Activated CD8-positive, alpha-beta memory T cell treated with anti-CD3 and anti-CD28 coated beads for 24 hours (primary cell): ENCODE results near the gene DCHS2.

Experiments used
- DNase-seq: peaks from one replicate; pipeline ENCODE4 v3.0.0-alpha.2; 2020

The DCHS2 gene

DNA sequence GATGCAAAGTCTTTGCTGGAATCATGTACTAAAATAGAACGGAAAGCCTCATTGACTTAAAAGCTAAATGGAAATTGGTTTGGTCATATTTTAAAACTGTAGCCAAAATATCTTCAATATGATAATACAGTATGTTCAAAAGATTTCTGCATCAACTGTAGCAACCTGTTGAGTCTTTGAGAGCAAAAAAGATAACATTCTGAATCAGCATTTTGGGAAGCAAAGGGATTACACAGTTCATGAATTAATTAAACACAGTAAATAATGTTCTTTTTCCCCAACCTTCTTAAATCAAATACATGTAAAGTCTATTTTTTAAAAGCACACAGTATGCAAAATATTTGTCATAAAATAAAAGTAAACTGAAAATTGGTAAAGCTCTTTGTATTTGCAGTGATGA, 50.5 kb downstream of the DCHS2 start:
- DNase-seq, result no peak

DNA sequence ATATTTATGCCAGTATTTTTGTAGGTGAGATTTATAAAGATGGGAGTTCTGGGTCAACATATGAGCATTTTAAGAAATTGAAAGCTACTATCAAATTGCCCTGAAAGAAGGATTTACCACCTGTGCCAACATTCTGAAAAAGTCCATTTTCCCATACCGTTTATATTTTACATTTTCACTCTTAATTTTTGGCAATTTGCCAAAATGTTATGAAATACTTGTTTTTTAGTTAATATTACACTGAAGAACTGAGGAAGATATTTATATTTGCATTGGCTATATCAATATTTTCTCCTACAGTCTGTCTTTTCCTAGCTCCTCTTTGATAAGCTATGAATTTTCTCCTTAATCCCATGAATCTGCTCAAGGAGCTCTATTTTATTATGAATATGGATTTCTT, 52.4 kb downstream of the DCHS2 start:
- DNase-seq, result no peak

DNA sequence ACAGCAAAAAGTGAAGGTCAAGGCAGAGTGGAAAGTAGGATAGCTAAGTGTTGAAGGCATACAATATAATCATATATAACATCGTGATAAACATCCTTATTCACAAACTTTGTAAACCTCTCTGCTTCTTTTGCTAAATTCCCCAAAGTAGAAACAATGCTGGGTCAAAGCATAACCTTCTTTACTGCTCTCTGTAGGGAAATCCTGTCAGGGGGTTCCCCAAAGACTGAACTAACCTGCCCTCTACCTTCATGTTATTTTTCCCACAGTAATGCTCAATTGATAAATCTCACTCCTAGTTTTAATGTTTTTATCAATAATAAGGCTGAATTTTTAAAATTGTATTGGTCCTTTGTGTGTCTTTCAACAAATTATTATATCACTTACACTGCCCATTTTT, 55.7 kb downstream of the DCHS2 start:
- DNase-seq, result no peak

DNA sequence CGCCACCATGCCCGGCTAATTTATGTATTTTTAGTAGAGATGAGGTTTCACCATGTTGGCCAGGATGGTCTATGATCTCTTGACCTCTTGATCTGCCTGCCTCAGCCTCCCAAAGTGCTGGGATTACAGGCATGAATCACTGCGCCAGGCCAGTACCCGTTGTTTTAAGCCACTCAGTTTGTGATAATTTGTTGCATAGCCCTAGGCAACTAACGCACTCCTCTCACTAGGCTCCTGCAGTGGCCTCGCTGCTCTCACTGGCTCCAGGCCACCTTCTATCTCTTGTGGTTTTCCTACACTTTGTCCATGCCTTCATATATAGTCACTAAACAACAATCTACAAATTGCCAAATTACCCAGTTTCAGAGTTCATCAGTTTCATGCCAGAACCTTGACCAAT, 58.1 kb downstream of the DCHS2 start:
- DNase-seq, result no peak

DNA sequence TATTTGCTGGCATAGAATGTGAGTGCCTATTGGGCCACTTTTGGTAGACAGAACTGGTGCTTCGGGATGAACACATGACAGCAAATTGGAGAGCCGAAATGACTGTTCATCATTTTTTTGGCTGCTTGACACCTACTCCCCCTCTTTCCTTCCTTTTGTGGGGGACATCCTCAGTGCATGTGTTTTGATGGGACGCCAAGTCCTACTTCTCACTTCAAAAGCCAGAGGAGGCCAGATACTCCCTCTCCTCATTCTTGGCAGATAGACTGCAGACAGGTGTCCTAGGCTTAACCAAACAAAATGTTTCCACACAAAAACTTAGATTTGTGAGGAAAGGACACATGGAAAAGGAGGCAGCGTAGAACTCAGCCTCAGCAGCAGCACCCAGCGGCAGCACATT, 62.4 kb downstream of the DCHS2 start:
- no peak for DNase-seq

DNA sequence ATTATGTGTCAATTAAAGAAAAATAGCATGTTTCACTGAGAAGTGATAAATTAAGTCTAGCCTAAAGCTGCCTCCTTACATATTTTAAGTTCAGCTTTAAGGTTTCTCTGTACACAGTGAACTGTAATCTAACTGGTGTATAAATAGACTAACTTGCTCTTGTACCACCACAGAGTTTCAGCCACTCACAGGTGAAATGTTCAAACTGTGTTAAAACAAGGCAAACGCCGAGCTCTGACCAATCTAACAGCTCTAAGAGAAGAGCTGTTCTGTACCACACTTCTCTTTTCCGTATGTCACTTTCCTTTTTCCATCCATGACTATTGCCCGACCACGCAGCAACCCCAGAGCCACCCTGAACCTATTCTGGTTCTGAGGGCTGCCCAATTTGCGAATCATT, 64.5 kb downstream of the DCHS2 start:
- DNase-seq, result no peak

DNA sequence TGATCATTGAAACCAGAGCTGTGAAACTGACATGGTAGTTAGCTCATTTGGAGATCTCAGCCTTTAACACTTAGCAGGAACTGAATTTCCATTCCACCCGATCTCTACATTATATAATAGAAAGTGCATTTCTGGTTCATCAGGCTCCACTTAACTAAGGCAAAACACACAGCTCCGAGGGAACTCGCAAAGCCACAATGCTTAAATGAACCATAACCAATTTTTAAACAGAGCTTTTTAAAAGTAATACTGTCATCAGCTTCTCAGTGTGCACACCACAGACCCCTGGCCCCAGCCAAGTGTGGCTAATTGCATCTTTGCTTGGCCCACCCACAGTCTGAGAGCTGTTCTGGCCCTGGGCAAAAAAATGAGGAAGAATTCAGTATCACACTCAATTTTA, 66.1 kb downstream of the DCHS2 start:
- DNase-seq, result no peak

DNA sequence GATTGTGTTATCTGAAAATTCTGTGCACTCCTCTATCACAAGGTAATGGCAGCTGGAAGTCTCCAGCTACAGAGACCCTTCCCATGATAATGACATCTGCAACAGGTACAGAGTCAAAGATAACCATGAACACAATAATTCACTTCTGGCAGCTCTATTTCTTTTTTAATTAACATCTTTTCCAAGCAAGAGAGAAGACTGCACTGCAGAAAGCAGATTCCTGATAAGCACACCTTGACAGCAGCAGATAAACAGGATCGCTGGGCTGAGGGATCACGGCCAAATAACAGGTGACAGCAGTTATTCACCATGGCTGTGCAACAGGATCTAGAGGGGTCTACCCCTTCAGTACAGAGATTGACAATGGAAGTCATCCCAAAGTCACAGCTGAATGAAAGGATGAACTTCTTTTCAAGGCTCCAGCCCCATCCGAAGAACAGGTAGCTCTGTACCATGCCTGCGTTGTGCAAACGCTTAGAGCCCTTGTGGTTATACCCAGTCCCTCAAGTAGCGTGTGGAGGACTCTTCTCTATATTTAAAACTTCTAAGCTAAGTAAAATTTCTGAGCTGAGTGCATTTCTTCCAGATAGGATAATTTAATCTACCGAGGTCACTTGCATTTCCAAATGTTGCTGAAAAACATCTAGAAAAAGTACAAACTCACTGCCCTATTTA, 66.7 kb downstream of the DCHS2 start:
- DNase-seq, result no peak

DNA sequence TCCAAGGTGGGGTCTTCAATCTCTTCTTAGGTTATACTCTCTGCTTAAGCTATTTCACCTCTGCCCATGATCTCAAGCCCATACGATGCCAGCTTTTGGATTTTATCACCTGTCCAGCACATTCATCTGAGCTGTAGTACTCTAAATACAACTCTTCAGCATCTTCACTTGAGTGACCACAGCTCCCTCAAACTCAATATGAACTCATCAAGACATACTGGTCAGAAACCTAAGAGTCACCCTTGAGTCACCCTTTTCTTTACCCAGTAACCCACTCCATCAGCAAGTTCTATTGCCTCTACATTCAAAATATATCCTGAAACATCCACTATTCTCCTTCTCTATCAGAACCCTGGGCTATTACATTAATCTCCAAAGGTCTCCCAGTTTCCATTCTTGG, 69.4 kb downstream of the DCHS2 start:
- DNase-seq, result no peak

DNA sequence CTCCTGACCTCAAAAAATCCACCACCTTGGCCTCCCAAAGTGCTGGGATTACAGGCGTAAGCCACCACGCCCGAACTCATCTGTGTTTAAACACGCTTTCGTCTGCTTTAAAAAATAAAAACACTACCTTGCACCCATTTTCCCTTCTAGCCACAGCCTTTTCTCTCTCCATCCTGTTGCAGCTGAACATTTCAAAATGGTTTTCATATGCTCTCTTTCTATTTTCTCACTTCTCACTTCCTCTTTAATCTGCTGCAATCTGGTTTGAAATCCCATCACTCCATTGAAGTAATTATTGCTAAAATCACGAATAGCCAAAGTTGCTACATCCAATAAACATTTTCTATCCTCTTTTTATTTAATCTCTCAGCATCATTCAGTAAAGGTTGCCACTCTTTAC, 70.0 kb downstream of the DCHS2 start:
- DNase-seq, result no peak

DNA sequence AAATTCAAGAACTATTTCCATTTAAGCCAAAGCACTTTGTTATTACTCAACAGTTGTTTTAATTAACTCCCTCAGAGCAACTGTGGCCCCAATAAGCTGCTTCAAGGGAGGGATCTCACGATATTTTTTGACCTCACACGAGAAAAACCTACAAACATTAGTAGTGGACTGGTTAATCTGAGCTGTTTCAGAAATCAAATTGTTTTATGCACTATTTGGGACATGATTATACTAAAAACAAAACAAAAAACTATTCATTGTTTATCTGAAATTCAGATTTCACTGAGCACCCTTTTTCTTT, 74.3 kb downstream of the DCHS2 start:
- no peak for DNase-seq

DNA sequence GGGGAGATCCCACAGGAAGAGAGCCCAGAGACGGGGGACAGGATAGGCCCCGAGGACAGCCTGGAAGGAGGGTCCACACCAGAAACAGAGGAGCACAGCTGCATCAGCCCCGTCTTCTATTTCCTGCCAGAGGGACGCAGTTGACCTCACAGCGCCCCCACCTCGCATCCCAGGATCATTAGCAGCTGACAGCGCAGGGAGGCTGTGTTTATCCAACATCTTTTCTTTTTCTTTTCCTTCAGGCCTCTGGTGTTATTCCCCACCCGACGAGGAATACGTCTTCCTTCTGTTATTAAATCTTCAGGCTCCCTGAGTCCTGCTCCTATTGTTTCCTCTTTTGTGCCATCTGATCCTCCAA, 75.4 kb downstream of the DCHS2 start:
- no peak for DNase-seq

DNA sequence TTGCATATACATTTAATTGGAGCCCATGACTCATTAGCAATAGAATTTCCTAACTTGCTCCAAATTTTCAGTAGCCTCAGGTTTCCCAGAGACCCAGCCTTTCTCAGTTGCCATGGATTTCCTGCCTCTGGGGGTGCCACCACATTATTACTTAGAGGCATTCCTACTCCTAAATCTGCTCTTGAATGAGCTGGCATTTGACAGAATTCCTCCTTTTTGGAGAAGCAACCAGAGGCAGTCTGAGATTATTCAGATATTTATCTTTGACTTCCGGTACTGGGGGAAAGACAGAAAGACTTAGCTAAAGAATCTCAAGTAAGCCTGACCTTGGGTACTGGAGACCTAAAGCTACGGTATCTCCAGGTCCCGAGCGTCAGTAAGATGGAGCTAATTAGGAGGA, 76.3 kb downstream of the DCHS2 start:
- DNase-seq, result no peak

DNA sequence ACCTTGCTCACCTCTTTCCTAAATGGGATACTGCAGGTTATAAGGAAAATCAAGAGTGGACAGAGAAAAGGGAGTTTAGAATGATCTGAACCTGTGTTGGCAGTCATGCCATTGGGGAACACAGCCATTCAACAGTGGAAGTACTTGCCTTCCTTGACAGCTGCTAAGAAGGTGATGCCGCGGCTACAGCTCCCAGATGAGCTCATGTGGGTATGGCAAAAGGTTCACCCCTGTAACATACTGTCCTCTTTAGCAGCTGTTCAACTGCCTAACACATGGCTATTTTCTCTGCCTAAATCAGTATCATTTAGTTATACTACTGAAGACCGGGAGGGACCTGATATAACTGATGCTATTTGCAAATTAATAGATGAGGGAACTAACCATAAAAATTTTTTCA, 76.8 kb downstream of the DCHS2 start:
- DNase-seq, result no peak

DNA sequence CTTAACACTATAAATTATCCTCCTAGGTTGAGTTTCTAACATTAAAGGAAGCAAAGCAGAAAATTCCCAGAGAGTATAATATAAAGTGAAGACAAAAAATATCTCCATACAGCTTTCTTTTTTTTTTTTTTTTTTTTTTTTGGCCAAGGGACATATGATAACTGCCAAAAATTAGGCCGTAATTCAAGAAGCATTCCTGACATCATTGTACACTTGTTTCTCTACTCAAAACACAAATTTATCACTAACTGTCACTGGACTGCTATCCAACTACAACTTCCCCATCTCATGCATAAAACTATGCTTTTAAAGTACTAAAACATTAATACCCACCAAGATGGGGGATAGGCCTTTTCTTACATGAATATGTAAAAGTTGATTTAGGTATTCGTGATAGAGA, 77.2 kb downstream of the DCHS2 start:
- DNase-seq, result no peak

DNA sequence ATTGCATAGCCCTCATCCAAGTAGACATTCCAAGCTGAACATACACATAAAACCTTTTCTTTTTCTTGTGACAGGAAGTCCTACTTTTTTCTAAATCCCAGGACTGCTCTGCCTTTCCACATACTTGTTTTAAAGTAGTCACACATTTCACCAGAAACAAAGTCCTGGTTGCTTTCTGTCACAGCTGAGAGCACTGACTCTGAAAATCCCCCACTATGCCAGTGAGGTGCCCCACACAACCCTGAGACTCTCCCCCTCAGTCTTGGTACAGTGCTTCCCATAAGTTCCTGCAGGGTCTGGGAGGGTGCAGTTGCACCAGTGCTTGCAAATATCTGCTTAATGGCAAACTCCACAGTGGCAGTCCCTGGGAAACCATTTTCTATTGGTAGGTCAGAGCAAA, 84.2 kb downstream of the DCHS2 start:
- no peak for DNase-seq

DNA sequence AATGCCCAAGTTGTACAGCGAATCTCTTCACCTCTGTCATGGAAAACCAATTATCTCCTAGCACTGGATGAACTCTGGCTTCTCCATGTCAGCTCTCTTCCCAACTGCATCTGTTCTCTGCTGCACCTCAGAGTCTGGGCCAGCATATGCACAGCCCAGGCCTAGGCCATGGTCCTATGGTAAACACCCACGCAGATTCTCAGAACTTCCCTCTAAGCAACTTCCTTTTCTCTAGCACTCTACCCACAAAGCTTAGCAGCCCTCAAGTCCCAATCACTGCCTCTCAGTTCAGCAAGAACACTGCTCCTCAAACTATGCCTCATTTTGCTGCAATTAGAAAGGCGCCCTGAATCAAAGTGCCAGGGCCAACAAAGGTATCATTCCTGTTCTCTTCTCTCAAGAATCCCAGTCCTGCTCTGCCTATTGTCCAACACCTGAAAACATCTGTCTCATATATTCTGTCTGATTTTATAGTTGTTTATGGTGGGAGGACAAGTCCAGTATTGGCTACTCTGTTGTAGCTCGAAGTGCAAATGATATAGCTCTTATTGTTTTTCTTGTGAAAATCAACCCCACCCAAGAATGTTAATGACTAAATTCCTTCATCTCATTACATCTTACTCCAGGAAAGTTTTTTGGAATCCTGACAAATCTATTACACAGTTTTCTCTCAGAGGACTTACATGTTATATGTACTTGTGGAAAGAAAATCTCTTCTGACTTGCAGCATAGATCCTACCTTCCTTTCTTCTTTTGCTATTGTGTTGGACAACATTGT, 85.4 kb downstream of the DCHS2 start:
- no peak for DNase-seq

DNA sequence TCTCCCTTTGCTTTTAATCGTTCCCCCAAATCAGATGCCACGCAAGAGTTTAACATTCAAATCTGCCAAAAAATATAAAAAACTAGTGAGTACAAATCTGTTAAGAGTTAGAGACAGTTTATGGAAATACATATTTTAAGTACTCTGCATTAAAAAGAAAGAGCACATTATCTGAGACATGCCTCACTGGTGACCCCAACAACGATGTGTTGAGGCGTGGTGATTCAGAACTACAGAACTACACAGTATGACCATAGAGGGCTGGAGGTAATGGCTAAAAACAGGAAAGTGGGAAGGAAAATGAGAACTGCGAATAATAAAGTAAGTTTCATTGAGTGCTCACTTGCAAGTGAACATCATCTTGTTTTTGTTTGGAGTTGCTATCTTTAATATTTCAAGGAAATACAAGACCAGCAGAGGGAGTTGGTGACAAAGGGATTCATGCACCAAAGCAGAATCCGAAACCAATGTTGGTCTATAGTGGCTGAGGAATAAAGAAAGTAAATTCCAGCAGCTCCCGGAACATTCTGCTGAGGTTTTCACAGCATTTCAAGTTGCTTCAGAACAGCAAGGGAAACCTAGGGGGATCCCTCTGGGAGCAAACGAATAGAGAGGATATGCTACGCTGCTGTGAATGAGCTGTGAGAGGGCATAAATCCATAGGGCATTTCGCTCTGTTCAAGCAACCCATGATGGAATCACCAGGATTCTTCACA, 92.2 kb downstream of the DCHS2 start:
- no peak for DNase-seq

DNA sequence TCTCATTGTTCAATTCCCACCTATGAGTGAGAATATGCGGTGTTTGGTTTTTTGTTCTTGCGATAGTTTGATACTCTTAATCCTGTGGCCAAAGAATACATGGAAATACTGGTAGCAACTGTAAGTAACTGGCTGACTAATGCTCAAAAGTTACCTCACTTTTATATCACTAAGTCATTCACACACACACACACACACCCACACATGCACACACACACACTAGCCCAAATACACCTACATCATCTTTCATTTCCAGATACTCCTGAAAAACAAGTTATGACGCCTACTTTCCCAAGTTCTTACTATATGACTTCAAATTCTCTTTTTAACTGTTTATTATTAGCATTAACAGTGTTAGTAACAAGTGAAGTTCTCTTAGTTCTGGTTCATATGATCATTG, 101.3 kb downstream of the DCHS2 start:
- DNase-seq, result no peak

DNA sequence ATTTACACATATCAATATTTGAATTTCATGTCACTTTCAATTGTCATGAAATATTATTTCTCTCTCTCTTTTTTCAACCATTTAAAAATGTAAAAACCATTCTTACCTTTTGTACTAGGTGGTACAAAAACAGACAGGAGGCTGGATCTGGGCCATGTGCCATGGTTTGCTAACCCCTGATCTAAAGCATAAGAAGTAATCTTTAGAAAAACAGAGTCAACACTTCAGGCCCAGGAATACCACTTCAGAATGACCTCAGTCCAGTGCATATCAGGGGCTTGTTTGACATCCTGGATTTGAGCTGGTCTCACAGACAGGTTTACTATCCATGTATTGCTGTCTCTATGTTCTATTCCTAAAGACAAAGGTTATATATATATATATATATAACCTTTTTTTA, 102.5 kb downstream of the DCHS2 start:
- DNase-seq, result no peak

DNA sequence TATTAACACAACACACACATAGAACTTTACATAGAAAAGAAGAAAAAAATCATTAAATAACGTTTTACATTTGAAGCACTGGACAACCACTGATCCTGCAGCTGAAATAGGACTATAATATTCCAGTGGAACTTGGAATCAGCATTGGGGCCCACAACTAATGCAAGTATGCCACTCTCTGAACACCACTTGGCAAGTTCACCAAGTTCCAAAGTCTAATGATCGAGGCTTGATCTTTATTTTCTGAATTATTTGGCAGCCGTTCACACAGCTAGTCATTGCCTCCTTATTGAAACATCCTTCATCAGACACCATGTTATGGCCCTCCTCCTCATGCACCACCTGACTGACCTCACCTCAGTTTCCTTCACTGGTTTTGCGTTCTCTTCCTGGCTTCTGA, 107.6 kb downstream of the DCHS2 start:
- DNase-seq, result no peak

DNA sequence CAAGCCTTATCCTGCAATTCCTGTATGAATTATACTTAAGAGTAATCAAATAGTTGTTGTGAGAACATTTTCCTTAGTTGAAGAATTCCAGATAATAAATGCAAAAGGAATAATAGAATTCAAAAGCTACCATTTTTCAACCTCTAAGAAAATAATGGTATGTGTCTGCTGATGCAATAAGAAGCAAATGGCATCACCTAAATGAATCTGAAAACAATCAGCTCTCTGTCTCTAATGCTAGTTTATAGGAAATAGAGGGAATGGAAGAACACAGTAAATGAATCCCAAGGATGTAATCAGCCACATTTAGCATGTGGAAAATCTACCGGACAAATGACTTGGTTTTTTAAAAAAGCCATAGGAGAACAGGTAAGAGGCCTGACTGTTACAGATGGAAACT, 115.1 kb downstream of the DCHS2 start:
- no peak for DNase-seq

DNA sequence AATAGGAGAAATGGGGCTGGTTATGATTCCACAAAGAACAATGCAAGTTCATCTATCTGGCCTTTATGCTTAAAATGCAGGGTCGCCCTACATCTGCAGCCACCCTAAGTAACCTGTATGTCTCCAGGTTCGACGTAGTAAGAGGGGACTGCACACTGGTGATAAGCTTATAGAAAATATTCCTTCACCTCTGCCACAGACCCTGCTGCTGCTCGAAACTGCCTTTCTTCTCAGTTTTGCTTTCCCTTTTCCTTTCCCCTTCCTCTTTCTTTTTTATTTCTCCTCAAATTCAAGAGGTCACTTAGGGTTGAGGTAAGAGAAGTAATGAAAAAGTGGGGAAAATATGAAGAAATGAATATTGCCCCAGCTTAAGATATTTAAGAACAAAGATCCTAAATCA, 123.5 kb downstream of the DCHS2 start:
- no peak for DNase-seq

DNA sequence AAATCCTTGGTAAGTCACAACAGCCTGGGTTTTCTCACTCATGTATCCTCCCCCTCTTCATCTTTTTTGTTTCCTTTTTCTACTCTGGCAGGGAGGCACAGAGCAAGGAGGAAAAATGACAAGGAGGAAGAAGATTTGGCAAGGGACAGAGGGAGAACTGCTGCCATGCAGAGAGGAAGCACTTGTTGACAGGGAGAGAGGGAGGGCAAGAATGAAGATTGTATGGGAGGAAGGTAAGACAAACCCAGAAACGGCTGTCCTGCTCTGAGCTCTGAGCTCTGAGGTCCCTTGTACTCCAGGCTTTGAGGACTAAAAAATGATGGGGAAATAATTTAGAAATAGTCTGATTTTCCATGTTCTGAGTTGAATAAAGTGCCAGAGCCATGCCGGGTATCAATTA, 123.9 kb downstream of the DCHS2 start:
- no peak for DNase-seq

DNA sequence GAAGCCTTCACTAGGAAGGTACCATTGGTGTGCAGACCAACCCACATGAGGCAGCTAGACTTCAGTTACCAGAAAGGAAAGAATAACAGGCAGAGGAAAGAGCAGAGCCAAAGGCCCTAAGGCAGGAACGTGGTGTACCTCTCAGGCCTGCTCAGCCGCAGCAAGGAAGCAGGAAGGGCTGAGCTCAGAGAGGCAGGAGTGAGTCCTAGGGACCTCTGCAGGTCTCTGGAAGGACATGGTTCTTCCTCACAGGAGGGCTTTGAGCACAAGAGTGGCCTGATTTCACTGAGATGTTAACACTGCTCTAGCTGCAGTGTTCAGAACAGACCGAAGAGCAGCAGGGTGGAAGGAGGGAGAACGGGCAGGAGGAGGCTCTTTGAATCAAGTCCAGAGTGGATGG, 124.6 kb downstream of the DCHS2 start:
- DNase-seq, result no peak
